Measurements from ENCODE around the gene VPS41.

DNA sequence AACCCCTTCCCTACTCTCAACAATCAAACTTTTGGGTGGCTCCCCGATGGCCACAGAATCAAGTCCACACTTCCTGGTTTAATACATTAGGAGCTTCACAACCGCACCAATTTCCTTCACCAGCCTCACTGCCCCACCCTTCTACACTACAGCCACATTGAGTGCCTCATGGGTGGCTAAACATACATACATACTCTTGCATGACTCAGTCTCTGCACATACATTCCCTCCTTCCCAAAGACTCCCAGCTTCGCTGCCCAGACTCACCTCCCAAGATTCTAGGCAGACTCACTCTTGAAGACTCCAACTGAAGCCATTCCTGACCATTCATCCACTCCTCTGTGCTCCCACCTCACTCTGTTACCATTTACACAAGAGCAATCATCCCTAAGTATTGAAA lies 15.9 kb downstream of the VPS41 start:
- no peak for TF ChIP-seq POLR2A (IDR thresholded peaks at IDR 0.05; ENCODE audit: low read depth, low read length)
- no peak for TF ChIP-seq TAF1 (IDR thresholded peaks at IDR 0.05; ENCODE audit: borderline replicate concordance, low read depth, low read length)
- no peak for TF ChIP-seq CEBPZ (IDR thresholded peaks at IDR 0.05; ENCODE audit: low read depth, low read length)
- TF ChIP-seq SMC3 (IDR thresholded peaks at IDR 0.05; ENCODE audit: borderline replicate concordance, low read length), result no peak
